NB4 (cell line): ENCODE data around the gene SASH1.

Experiments used
- POLR2A ChIP-seq: IDR thresholded peaks from 2 replicates; pipeline ENCODE4 v1.6.1; 2011; ENCODE audit warnings: mild to moderate bottlenecking; ENCODE audit not compliant: insufficient read length; ENCODE audit errors: extremely low read depth
- TF ChIP-seq, protein P1 (sequence below): IDR thresholded peaks from one replicate; pipeline ENCODE4 v1.5.1; 2012; ENCODE audit warnings: low read depth, low read length
- TF ChIP-seq, protein P2 (sequence below): IDR thresholded peaks from 2 replicates; pipeline ENCODE4 v1.6.1; 2011; ENCODE audit warnings: low read depth, low read length

DNA sequence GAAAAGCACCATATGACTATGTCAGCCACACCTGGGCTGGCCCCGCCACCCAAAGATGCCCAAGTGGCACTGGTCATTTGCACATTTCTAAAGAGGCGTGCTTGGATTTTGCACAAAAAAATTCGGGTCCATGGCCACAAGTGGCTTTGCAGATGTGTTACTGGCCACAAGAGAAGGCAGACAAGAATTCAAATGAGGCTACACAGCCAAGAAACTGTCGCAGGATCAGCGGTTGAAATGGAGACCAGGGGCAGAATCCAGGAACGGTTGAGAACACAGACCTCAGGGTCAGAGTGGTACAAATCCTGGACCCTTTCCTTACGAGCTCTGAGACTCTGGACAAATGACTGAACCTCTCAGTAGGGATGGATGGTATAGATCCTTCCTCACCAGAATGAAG, 48.6 kb upstream of the SASH1 start:
- TF ChIP-seq, protein P1, sequence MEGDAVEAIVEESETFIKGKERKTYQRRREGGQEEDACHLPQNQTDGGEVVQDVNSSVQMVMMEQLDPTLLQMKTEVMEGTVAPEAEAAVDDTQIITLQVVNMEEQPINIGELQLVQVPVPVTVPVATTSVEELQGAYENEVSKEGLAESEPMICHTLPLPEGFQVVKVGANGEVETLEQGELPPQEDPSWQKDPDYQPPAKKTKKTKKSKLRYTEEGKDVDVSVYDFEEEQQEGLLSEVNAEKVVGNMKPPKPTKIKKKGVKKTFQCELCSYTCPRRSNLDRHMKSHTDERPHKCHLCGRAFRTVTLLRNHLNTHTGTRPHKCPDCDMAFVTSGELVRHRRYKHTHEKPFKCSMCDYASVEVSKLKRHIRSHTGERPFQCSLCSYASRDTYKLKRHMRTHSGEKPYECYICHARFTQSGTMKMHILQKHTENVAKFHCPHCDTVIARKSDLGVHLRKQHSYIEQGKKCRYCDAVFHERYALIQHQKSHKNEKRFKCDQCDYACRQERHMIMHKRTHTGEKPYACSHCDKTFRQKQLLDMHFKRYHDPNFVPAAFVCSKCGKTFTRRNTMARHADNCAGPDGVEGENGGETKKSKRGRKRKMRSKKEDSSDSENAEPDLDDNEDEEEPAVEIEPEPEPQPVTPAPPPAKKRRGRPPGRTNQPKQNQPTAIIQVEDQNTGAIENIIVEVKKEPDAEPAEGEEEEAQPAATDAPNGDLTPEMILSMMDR = no peak
- no peak for TF ChIP-seq POLR2A
- TF ChIP-seq, protein P2, sequence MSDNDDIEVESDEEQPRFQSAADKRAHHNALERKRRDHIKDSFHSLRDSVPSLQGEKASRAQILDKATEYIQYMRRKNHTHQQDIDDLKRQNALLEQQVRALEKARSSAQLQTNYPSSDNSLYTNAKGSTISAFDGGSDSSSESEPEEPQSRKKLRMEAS = no peak
